H1 (cell line): ENCODE measurements around the gene NTRK2. TPM values are rescaled to one million over a fixed set of nuclear protein-coding genes. Genes with fewer than 3 reads are reported as not detected.

Source experiments
- CTCF ChIA-PET: fragments of 300-600 bp; sonication (Branson Sonifier 250); formaldehyde crosslinking; loops from one replicate; lab custom pipeline; 2021; ENCODE audit not compliant: partially characterized antibody; lab: Charles Lee
- POLR2A ChIA-PET: fragments of 300-600 bp; sonication (Branson Sonifier 250); formaldehyde crosslinking; loops from one replicate; lab custom pipeline; 2021; ENCODE audit warnings: inconsistent platforms; ENCODE audit not compliant: partially characterized antibody; lab: Charles Lee
- DNase-seq, 2 experiments: peaks; one replicate each; pipeline versions ENCODE4 v3.0.0 to v3.0.0-alpha.2; 2010 to 2022; ENCODE audit warnings: low spot score in 2 of 2, low read depth in 1 of 2, mixed read lengths in 1 of 2
- FAIRE-seq: peaks from 2 replicates; lab custom pipeline; 2011; peaks lifted over from hg19 to GRCh38; lab: Jason Lieb, UNC
- H2AFZ ChIP-seq: 2 replicates; pipeline ENCODE4 v1.8.1; 2012; ENCODE audit warnings: low read length, inconsistent platforms
- H2AK5ac ChIP-seq: 2 replicates; pipeline ENCODE4 v1.6.1; 2013; ENCODE audit warnings: low read depth, low read length
- H2BK120ac ChIP-seq: replicated peaks from 2 replicates; pipeline ENCODE3; 2013; ENCODE audit warnings: low read depth, low read length, inconsistent platforms
- H2BK12ac ChIP-seq: 2 replicates; pipeline ENCODE4 v1.6.1; 2013; ENCODE audit warnings: low read depth, low read length
- H2BK15ac ChIP-seq: 2 replicates; pipeline ENCODE4 v1.6.1; 2013; ENCODE audit warnings: low read length
- H2BK20ac ChIP-seq: 2 replicates; pipeline ENCODE4 v1.6.1; 2013; ENCODE audit warnings: low read length
- H2BK5ac ChIP-seq: 2 replicates; pipeline ENCODE4 v1.6.1; 2013; ENCODE audit warnings: low read depth, low read length
- H3K14ac ChIP-seq: 2 replicates; pipeline ENCODE4 v1.6.1; 2013; ENCODE audit warnings: inconsistent platforms; ENCODE audit not compliant: insufficient read length
- H3K18ac ChIP-seq: 2 replicates; pipeline ENCODE4 v1.6.1; 2013; ENCODE audit warnings: low read length; ENCODE audit errors: extremely low read depth
- H3K23ac ChIP-seq: 2 replicates; pipeline ENCODE4 v1.6.1; 2013; ENCODE audit warnings: inconsistent platforms; ENCODE audit not compliant: insufficient read length
- H3K23me2 ChIP-seq: 2 replicates; pipeline ENCODE4 v1.6.1; 2013; ENCODE audit warnings: low read depth, low read length
- H3K27ac ChIP-seq: 2 replicates; pipeline ENCODE4 v1.6.1; 2011; ENCODE audit warnings: low read depth, low read length, inconsistent platforms
- H3K27me3 ChIP-seq, 4 experiments: replicated peaks in 1 of 4; 1 replicate in 1 of 4; 2 replicates in 3 of 4; pipeline versions ENCODE4 v1.6.1 to v1.8.1; 2011 to 2013; ENCODE audit warnings: low read length in 3 of 4, mild to moderate bottlenecking in 3 of 4, inconsistent platforms in 2 of 4, mixed read lengths in 2 of 4, moderate library complexity in 1 of 4; ENCODE audit not compliant: control insufficient read depth in 3 of 4, insufficient read depth in 3 of 4; ENCODE audit errors: extremely low read depth in 1 of 4
- H3K36me3 ChIP-seq, 4 experiments: 2 replicates each; pipeline versions ENCODE4 v1.6.1 to v1.8.1; 2011 to 2013; ENCODE audit warnings: mild to moderate bottlenecking in 4 of 4, low read length in 3 of 4, moderate library complexity in 2 of 4, control low read depth in 1 of 4, inconsistent platforms in 1 of 4; ENCODE audit not compliant: insufficient read depth in 4 of 4, control insufficient read depth in 2 of 4
- H3K4ac ChIP-seq: replicated peaks from 2 replicates; pipeline ENCODE3; 2013; ENCODE audit warnings: low read length, low read depth, mixed read lengths, inconsistent platforms; ENCODE audit not compliant: insufficient read length
- H3K4me1 ChIP-seq, 4 experiments: replicated peaks in 1 of 4; 1 replicate in 1 of 4; 2 replicates in 3 of 4; pipeline versions ENCODE4 v1.6.1 to v1.8.1; 2011 to 2013; ENCODE audit warnings: low read length in 3 of 4, inconsistent platforms in 2 of 4, mixed read lengths in 1 of 4; ENCODE audit not compliant: insufficient read depth in 4 of 4, control insufficient read depth in 3 of 4
- H3K4me2 ChIP-seq, 2 experiments: 2 replicates each; pipeline versions ENCODE4 v1.6.1 to v1.8.1; 2011 to 2013; ENCODE audit warnings: low read depth in 2 of 2, low read length in 2 of 2, control low read depth in 1 of 2, inconsistent platforms in 1 of 2, mild to moderate bottlenecking in 1 of 2; ENCODE audit not compliant: insufficient read depth in 1 of 2
- H3K4me3 ChIP-seq, 4 experiments: fragments of 200-600, 300-600 bp in 1 of 4; sonication (generic), shearing (Covaris generic), sonication (Bioruptor Twin) in 1 of 4; 2 replicates each; pipeline versions ENCODE4 v1.5.1 to v1.8.1; 2011 to 2016; ENCODE audit warnings: low read length in 4 of 4, low read depth in 3 of 4, control low read depth in 2 of 4, inconsistent platforms in 2 of 4, mild to moderate bottlenecking in 2 of 4, mixed read lengths in 1 of 4, moderate library complexity in 1 of 4; ENCODE audit not compliant: insufficient read depth in 2 of 4; ENCODE audit errors: extremely low read depth in 1 of 4
- H3K56ac ChIP-seq: replicated peaks from 2 replicates; pipeline ENCODE3; 2013; ENCODE audit warnings: low read depth, mild to moderate bottlenecking, mixed read lengths, low read length, inconsistent platforms; ENCODE audit not compliant: insufficient read length
- H3K79me1 ChIP-seq: 2 replicates; pipeline ENCODE4 v1.6.1; 2013; ENCODE audit warnings: low read depth, low read length, control low read depth
- H3K79me2 ChIP-seq, 2 experiments: 2 replicates each; pipeline versions ENCODE4 v1.6.1 to v1.8.1; 2012 to 2013; ENCODE audit warnings: low read length in 2 of 2, mild to moderate bottlenecking in 2 of 2, inconsistent platforms in 1 of 2; ENCODE audit not compliant: insufficient read depth in 2 of 2, control insufficient read depth in 1 of 2
- H3K9ac ChIP-seq, 4 experiments: replicated peaks in 1 of 4; 1 replicate in 1 of 4; 2 replicates in 3 of 4; pipeline versions ENCODE4 v1.6.1 to v1.8.1; 2011 to 2013; ENCODE audit warnings: low read depth in 3 of 4, low read length in 3 of 4, control low read depth in 2 of 4, mild to moderate bottlenecking in 2 of 4, moderate library complexity in 2 of 4, inconsistent platforms in 1 of 4; ENCODE audit errors: extremely low read depth in 1 of 4
- H3K9me3 ChIP-seq, 2 experiments: 2 replicates each; pipeline versions ENCODE4 v1.6.1 to v1.8.1; 2012 to 2013; ENCODE audit warnings: mild to moderate bottlenecking in 2 of 2, moderate library complexity in 2 of 2, control low read depth in 1 of 2, inconsistent platforms in 1 of 2, low read depth in 1 of 2, low read length in 1 of 2, mixed read lengths in 1 of 2; ENCODE audit not compliant: insufficient read depth in 2 of 2
- H4K20me1 ChIP-seq, 2 experiments: replicated peaks in 1 of 2; 2 replicates each; pipeline versions ENCODE3 to v1.8.1; 2011 to 2013; ENCODE audit warnings: inconsistent platforms in 2 of 2, low read length in 2 of 2, mild to moderate bottlenecking in 1 of 2; ENCODE audit not compliant: insufficient read depth in 2 of 2, control insufficient read depth in 1 of 2
- H4K5ac ChIP-seq: 2 replicates; pipeline ENCODE4 v1.6.1; 2013; ENCODE audit warnings: low read length, low read depth, mixed read lengths, inconsistent platforms; ENCODE audit not compliant: insufficient read length
- H4K8ac ChIP-seq: 2 replicates; pipeline ENCODE4 v1.8.0; 2013; ENCODE audit warnings: mild to moderate bottlenecking, moderate library complexity, low read length, inconsistent platforms; ENCODE audit not compliant: insufficient read depth; ENCODE audit errors: extremely low read depth
- H4K91ac ChIP-seq: replicated peaks from 2 replicates; pipeline ENCODE3; 2013; ENCODE audit warnings: low read length, mixed read lengths, inconsistent platforms; ENCODE audit not compliant: insufficient read length
- ASH2L ChIP-seq: fragments of 200-600, 300-600 bp; sonication (generic); IDR thresholded peaks from one replicate; pipeline ENCODE4 v1.7.1; 2017; ENCODE audit warnings: low read length
- CEBPB ChIP-seq: IDR thresholded peaks from 2 replicates; pipeline ENCODE4 v1.6.1; 2012; ENCODE audit warnings: low read depth, low read length
- CTBP2 ChIP-seq: IDR thresholded peaks from 2 replicates; pipeline ENCODE4 v1.7.0; 2011; ENCODE audit warnings: borderline replicate concordance, mild to moderate bottlenecking, moderate library complexity, mixed read lengths, low read length; ENCODE audit not compliant: insufficient read depth, insufficient read length
- FOSL1 ChIP-seq: IDR thresholded peaks from 2 replicates; pipeline ENCODE4 v1.6.1; 2011; ENCODE audit warnings: mild to moderate bottlenecking, low read depth, low read length, moderate library complexity; ENCODE audit not compliant: insufficient read depth
- HDAC6 ChIP-seq: IDR thresholded peaks from one replicate; pipeline ENCODE4 v1.7.1; 2012; ENCODE audit warnings: low read depth, mild to moderate bottlenecking, inconsistent platforms, low read length, moderate library complexity
- JUND ChIP-seq: IDR thresholded peaks from 2 replicates; pipeline ENCODE4 v1.6.1; 2011; ENCODE audit warnings: mild to moderate bottlenecking, improper control_type of control experiment, low read length
- KDM1A ChIP-seq: fragments of 200-600, 300-600 bp; sonication (generic); IDR thresholded peaks from 2 replicates; pipeline ENCODE4 v1.7.1; 2016; ENCODE audit warnings: mild to moderate bottlenecking, low read length, borderline replicate concordance
- POLR2A ChIP-seq, 2 experiments: IDR thresholded peaks; 1 replicate in 1 of 2; 2 replicates in 1 of 2; pipeline ENCODE4 v1.6.1; 2011; ENCODE audit warnings: low read depth in 2 of 2, low read length in 2 of 2, mild to moderate bottlenecking in 2 of 2; ENCODE audit errors: control extremely low read depth in 1 of 2
- SIRT6 ChIP-seq: IDR thresholded peaks from one replicate; pipeline ENCODE4 v1.7.1; 2012; ENCODE audit warnings: low read length, inconsistent platforms
- SIX5 ChIP-seq: IDR thresholded peaks from 2 replicates; pipeline ENCODE4 v1.6.1; 2011; ENCODE audit warnings: mild to moderate bottlenecking, low read depth, low read length
- SP4 ChIP-seq: IDR thresholded peaks from 2 replicates; pipeline ENCODE4 v1.6.1; 2012; ENCODE audit warnings: low read length, inconsistent platforms
- WGBS, 2 experiments: shearing (Covaris generic) in 1 of 2; methylation state at CpG; one replicate each; pipeline versions ENCODE4 v1.1.6 to v1.1.7; 2013 to 2015; ENCODE audit warnings: low lambda C conversion rate in 2 of 2, mixed read lengths in 2 of 2, inconsistent platforms in 1 of 2, low coverage in 1 of 2, missing lambda C conversion rate in 1 of 2; ENCODE audit not compliant: insufficient replicate concordance in 2 of 2, insufficient coverage in 1 of 2, insufficient read length in 1 of 2; ENCODE audit errors: extremely low coverage in 1 of 2, missing lambda C conversion rate in 1 of 2; 5-methylcytosine and 5-hydroxymethylcytosine counted together
- polyA plus RNA-seq, 7 experiments: library from polyadenylated mRNA; depleted of rRNA in 3 of 7; stranded (reverse) in 5 of 7; unstranded in 2 of 7; fragments of >200 nt in 5 of 7; fragments of 200-250 nt in 2 of 7; gene quantifications; 1 replicate in 5 of 7; 2 replicates in 1 of 7; 4 replicates in 1 of 7; pipeline versions ENCODE4 v1.2.1 to v1.2.3, GENCODE V29; 2011 to 2013; ENCODE audit warnings: missing spikeins in 2 of 7, mixed read lengths in 2 of 7
- total RNA-seq: library from RNA; stranded (reverse); fragmentation: NEBNext Ultra II Directional; extraction: Animal tissue kit (Norgen Biotek cat#: 25700); gene quantifications from 2 replicates; pipeline ENCODE4 v1.2.1, GENCODE V29; 2021
- TF ChIP-seq, protein P1 (sequence below), 3 experiments: IDR thresholded peaks; 1 replicate in 2 of 3; 2 replicates in 1 of 3; pipeline versions ENCODE4 v1.5.1 to v1.6.1; 2011; ENCODE audit warnings: low read length in 3 of 3, mild to moderate bottlenecking in 3 of 3, inconsistent platforms in 2 of 3, low read depth in 1 of 3, moderate library complexity in 1 of 3; ENCODE audit not compliant: insufficient read depth in 1 of 3; ENCODE audit errors: control extremely low read depth in 1 of 3

Gene NTRK2
- total and polyA plus RNA-seq, 2 of the 8 experiments (the other 6 are each of a cell fraction or from before 2014, with no cell fraction given): 0.03 to 0.04 TPM

- H2AFZ ChIP-seq: no peak overlapping the region
- H3K79me2 ChIP-seq: no peaks in the 10 kb centered on the region
- no peaks in the 10 kb centered on the region for H3K23me2 ChIP-seq
- DNase-seq: no peak
- H3K14ac ChIP-seq: no peak overlapping the region
- no peaks in the 10 kb centered on the region for H3K79me1 ChIP-seq
- no peak overlapping the region for H2BK12ac ChIP-seq
- no peak overlapping the region for H3K4ac ChIP-seq
- H3K4me3 ChIP-seq: no peak overlapping the region
- TF ChIP-seq JUND (no peak), FOSL1 (no peak), ASH2L (no peak), CTBP2 (no peak), SIX5 (no peak), SP4 (no peak), CEBPB (no peak), POLR2A (IDR thresholded peaks at IDR 0.05; ENCODE audit: control extremely low read depth in 1 of 2, low read depth in 2 of 2, low read length in 2 of 2) (no peak), KDM1A (no peak), SIRT6 (no peak), HDAC6 (no peak)
- TF ChIP-seq, protein P1, sequence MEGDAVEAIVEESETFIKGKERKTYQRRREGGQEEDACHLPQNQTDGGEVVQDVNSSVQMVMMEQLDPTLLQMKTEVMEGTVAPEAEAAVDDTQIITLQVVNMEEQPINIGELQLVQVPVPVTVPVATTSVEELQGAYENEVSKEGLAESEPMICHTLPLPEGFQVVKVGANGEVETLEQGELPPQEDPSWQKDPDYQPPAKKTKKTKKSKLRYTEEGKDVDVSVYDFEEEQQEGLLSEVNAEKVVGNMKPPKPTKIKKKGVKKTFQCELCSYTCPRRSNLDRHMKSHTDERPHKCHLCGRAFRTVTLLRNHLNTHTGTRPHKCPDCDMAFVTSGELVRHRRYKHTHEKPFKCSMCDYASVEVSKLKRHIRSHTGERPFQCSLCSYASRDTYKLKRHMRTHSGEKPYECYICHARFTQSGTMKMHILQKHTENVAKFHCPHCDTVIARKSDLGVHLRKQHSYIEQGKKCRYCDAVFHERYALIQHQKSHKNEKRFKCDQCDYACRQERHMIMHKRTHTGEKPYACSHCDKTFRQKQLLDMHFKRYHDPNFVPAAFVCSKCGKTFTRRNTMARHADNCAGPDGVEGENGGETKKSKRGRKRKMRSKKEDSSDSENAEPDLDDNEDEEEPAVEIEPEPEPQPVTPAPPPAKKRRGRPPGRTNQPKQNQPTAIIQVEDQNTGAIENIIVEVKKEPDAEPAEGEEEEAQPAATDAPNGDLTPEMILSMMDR (IDR thresholded peaks at IDR 0.05; ENCODE audit: control extremely low read depth in 1 of 3, insufficient read depth in 1 of 3, low read depth in 1 of 3, low read length in 3 of 3): no peak
- H4K91ac ChIP-seq: no peak overlapping the region
- no peak overlapping the region for H3K4me2 ChIP-seq
- H3K23ac ChIP-seq: no peak overlapping the region
- no peak overlapping the region for H2AK5ac ChIP-seq
- no peaks in the 10 kb centered on the region for H3K36me3 ChIP-seq
- POLR2A ChIA-PET: no interaction called here
- no peak overlapping the region for H3K27ac ChIP-seq
- no peak overlapping the region for H2BK120ac ChIP-seq
- CTCF ChIA-PET: interaction anchor here (0.7 to 1.2 kb wide), 2 partner anchors 52 to 170 kb away, joined by 3 read pairs; no protein-coding TSS in a partner anchor
- H3K27me3 ChIP-seq: no peaks in the 10 kb centered on the region
- WGBS, 2 experiments: 90% methylated on average over 3 of the region's 3 CpGs; no CpG with 5 or more reads in 1 of the 2 experiments
- no peak overlapping the region for H2BK5ac ChIP-seq
- no peak overlapping the region for H2BK20ac ChIP-seq
- H4K20me1 ChIP-seq: no peaks in the 10 kb centered on the region
- H3K9me3 ChIP-seq: no peaks in the 10 kb centered on the region
- H3K18ac ChIP-seq: no peak overlapping the region
- FAIRE-seq: no peak
- H3K9ac ChIP-seq: no peak overlapping the region
- no peak overlapping the region for H2BK15ac ChIP-seq
- peaks cover 3 to 18% (median 11%) of the 10 kb centered on the region in 4 experiments; a peak in 4 of 7 replicates for H3K4me1 ChIP-seq
- H3K56ac ChIP-seq: no peak overlapping the region
- H4K5ac ChIP-seq: no peak overlapping the region
- H4K8ac ChIP-seq: no peak overlapping the region
Measured at GRCh38 chr9:84867186-84867585, 197.7 kb downstream of the NTRK2 start.
